ENCODE results near the gene MAP4K4.
"Not testable (repeated sequence)": the region's sequence is repeated elsewhere in the genome, so short reads cannot be mapped to it uniquely, and the experiment has no call there.

MAP4K4 gene

GRCh38 chr2:101768556-101769220 lies 71.2 kb downstream of the MAP4K4 start:
- no peak for TF ChIP-seq EZH2 (IDR thresholded peaks at IDR 0.05; ENCODE audit: borderline replicate concordance, low read depth, low read length, severe bottlenecking)
- no peak for TF ChIP-seq CTCF (IDR thresholded peaks at IDR 0.05; ENCODE audit: borderline replicate concordance, extremely low read depth, low read length, poor library complexity, severe bottlenecking)
- Histone ChIP-seq H3K27me3 (ENCODE audit: insufficient read depth, low read length, poor library complexity) (no peaks in the 10 kb centered on the region), H4K20me1 (ENCODE audit: insufficient read depth, low read length) (peaks cover 88% of the 10 kb centered on the region), H3K4me3 (ENCODE audit: low read depth in 1 of 2, low read length in 2 of 2) (no peak overlapping the region), H3K79me2 (ENCODE audit: insufficient read depth, low read length) (peaks cover 100% of the 10 kb centered on the region), H3K27ac (ENCODE audit: low read length) (peak overlapping the region; percentile 38), H2AFZ (ENCODE audit: low read depth, low read length) (no peak overlapping the region), H3K9ac (ENCODE audit: low read depth, low read length) (no peak overlapping the region), H3K36me3 (ENCODE audit: insufficient read depth, low read length) (no peaks in the 10 kb centered on the region), H3K9me3 (ENCODE audit: insufficient read depth, low read length, severe bottlenecking) (no peaks in the 10 kb centered on the region), H3K4me1 (ENCODE audit: insufficient read depth, low read length) (peaks cover 34% of the 10 kb centered on the region), H3K4me2 (ENCODE audit: insufficient read depth, low read length) (peak overlapping the region; percentile 3; the same call in 1 of the 2 replicates)
- peak; percentile 90 for ATAC-seq (ENCODE audit: insufficient read depth, low read depth)
- peak; percentile 54 for DNase-seq

DNA sequence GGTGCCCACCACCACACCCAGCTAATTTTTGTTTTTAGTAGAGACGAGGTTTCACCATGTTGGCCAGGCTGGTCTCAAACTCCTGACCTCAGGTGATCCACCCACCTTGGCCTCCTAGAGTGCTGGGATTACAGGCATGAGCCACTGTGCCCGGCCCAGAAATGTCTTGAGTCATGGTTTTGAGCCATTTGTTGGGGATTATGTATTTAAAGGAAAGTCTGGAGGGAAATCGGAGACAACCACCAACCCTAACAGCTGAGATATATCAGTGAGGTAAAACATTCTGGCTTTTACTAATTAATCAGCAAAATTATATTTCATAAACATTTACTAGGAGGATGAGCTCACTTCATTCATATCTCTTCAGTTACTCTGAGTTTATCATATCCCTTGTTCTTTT lies 72.2 kb downstream of the MAP4K4 start:
- H3K27ac ChIP-seq (ENCODE audit: low read length); H3K27me3 ChIP-seq (ENCODE audit: insufficient read depth, low read length, poor library complexity); H3K36me3 ChIP-seq (ENCODE audit: insufficient read depth, low read length); H3K9me3 ChIP-seq (ENCODE audit: insufficient read depth, low read length, severe bottlenecking); H2AFZ ChIP-seq (ENCODE audit: low read depth, low read length); H3K4me3 ChIP-seq (ENCODE audit: low read depth in 1 of 2, low read length in 2 of 2); DNase-seq; H3K9ac ChIP-seq (ENCODE audit: low read depth, low read length); H3K4me2 ChIP-seq (ENCODE audit: insufficient read depth, low read length); ATAC-seq (ENCODE audit: insufficient read depth, low read depth): not testable (repeated sequence)
- peaks cover 87% of the 10 kb centered on the region for H4K20me1 ChIP-seq (ENCODE audit: insufficient read depth, low read length)
- H3K4me1 ChIP-seq (ENCODE audit: insufficient read depth, low read length), result peaks cover 34% of the 10 kb centered on the region
- peaks cover 100% of the 10 kb centered on the region for H3K79me2 ChIP-seq (ENCODE audit: insufficient read depth, low read length)

- no peak overlapping the region for H3K4me2 ChIP-seq (ENCODE audit: insufficient read depth, low read length)
- ATAC-seq (ENCODE audit: insufficient read depth, low read depth), result no peak
- peaks cover 34% of the 10 kb centered on the region for H3K4me1 ChIP-seq (ENCODE audit: insufficient read depth, low read length)
Measured at GRCh38 chr2:101770726-101771125, 73.2 kb downstream of the MAP4K4 start.

More at GRCh38 chr2:101770726-101771125, 73.2 kb downstream of the MAP4K4 start:
- TF ChIP-seq EZH2 (IDR thresholded peaks at IDR 0.05; ENCODE audit: borderline replicate concordance, low read depth, low read length, severe bottlenecking) (no peak), CTCF (IDR thresholded peaks at IDR 0.05; ENCODE audit: borderline replicate concordance, extremely low read depth, low read length, poor library complexity, severe bottlenecking) (peak; percentile 51)
- H4K20me1 ChIP-seq (ENCODE audit: insufficient read depth, low read length), result peaks cover 89% of the 10 kb centered on the region
- no peak overlapping the region for H3K4me3 ChIP-seq (ENCODE audit: low read depth in 1 of 2, low read length in 2 of 2)
- H3K27me3 ChIP-seq (ENCODE audit: insufficient read depth, low read length, poor library complexity), result no peaks in the 10 kb centered on the region
- H3K36me3 ChIP-seq (ENCODE audit: insufficient read depth, low read length), result no peaks in the 10 kb centered on the region
- no peak overlapping the region; the same call in 1 of the 2 replicates for H3K27ac ChIP-seq (ENCODE audit: low read length)
- H3K9ac ChIP-seq (ENCODE audit: low read depth, low read length), result no peak overlapping the region
- DNase-seq, result peak; percentile 10
- no peak overlapping the region for H2AFZ ChIP-seq (ENCODE audit: low read depth, low read length)
- peaks cover 100% of the 10 kb centered on the region for H3K79me2 ChIP-seq (ENCODE audit: insufficient read depth, low read length)
- H3K9me3 ChIP-seq (ENCODE audit: insufficient read depth, low read length, severe bottlenecking), result no peaks in the 10 kb centered on the region

All from DND-41 (cell line).